Gastroesophageal sphincter (tissue), 3 donors: Measurements from ENCODE around the gene PDZD2.
"Not testable (repeated sequence)": the region's sequence is repeated elsewhere in the genome, so short reads cannot be mapped to it uniquely, and the experiment has no call there.

Experiments
- CTCF ChIP-seq, 4 experiments: fragments of 200-600 bp in 2 of 4; fragments of 450-650 bp in 2 of 4; sonication (generic) in 1 of 4; IDR thresholded peaks; one replicate each; pipeline ENCODE4 v1.5.1; 2017 to 2019; ENCODE audit warnings: antibody characterized with exemption in 4 of 4, mild to moderate bottlenecking in 2 of 4, moderate library complexity in 2 of 4
- EP300 ChIP-seq: sonication (generic); formaldehyde crosslinking; IDR thresholded peaks from one replicate; pipeline ENCODE4 v1.6.1; 2017; ENCODE audit warnings: antibody characterized with exemption, mild to moderate bottlenecking
- POLR2A ChIP-seq, 2 donors: fragments of 450-650 bp; IDR thresholded peaks; one replicate each; pipeline ENCODE4 v1.6.1; 2017; ENCODE audit warnings: antibody characterized with exemption in 2 of 2, mild to moderate bottlenecking in 2 of 2, moderate library complexity in 1 of 2
- POLR2AphosphoS5 ChIP-seq: sonication (generic); formaldehyde crosslinking; IDR thresholded peaks from one replicate; pipeline ENCODE4 v1.6.1; 2017; ENCODE audit warnings: antibody characterized with exemption

GRCh38 chr5:32078855-32079254, 439.9 kb downstream of the PDZD2 start:
- not testable (repeated sequence) for TF ChIP-seq CTCF (IDR thresholded peaks at IDR 0.05); POLR2AphosphoS5; POLR2A (IDR thresholded peaks at IDR 0.05); EP300
